Daoy (cell line): ENCODE results near the gene ARHGAP4. TPM values are rescaled to one million over a fixed set of nuclear protein-coding genes. Genes with fewer than 3 reads are reported as not detected.

Experiments used
- DNase-seq: peaks from one replicate; pipeline ENCODE4 v3.0.0-alpha.2; 2015; ENCODE audit warnings: low read depth
- total RNA-seq: library from RNA; depleted of rRNA; stranded (reverse); fragments of >200 nt; shearing (Covaris generic); gene quantifications from 2 replicates; pipeline ENCODE4 v1.2.3, GENCODE V29; 2014

Gene ARHGAP4
- total RNA-seq, 1 experiment from 2014 or later, result 2.6 TPM

DNA sequence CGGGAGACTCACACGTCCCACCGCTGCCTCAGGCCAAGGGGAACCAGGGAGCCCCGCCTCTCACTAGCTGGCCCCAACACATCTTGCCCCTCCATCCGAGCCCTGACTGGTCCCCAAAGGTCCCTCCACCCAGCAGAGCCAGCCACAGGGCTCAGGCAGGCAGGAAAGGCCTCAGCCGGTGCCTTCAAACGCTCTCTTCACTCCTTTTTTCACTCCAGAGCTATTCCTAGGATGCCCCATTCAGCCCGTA lies 1.5 kb upstream of the ARHGAP4 start:
- no peak for DNase-seq

DNA sequence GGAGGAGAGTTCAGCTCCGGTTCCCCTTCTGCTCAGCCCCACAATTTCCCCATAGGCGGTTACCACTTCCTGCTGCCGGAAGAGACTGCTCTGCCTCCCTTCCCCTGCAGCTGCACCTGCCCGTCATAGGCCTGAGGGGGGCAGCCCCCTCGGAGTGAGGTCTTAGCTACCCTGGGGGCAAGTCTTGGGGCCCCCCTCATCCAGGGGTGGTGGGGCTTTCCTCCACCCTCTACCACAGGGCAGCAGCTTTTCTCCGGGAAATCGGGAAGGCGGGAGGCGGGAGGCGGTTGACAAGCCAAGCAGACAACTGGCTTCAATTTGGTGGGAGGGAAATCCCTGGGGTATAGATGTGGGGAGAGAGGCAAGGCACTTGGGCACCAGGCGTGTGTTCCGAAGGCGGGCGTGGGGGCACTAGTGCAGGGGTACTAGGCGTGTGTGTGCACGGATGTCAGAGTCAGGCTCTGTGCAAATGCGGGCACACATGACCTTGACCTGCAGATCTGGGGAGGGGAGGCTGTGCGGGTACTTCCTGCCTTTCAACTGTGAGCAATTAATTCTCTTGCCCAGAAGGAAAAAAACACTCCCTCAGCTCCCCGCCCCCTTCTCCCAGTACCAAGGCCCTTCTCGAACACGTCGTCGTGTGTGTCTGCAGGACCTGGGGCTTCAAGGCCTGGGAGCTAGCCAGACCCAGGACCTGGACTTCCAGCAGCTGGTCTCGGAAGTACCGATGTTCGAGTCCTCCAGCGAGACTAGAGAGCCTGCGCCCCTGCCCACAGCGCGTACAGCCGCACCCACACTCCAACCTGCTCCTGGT lies 1.0 kb upstream of the ARHGAP4 start:
- DNase-seq, result peak; percentile 49

DNA sequence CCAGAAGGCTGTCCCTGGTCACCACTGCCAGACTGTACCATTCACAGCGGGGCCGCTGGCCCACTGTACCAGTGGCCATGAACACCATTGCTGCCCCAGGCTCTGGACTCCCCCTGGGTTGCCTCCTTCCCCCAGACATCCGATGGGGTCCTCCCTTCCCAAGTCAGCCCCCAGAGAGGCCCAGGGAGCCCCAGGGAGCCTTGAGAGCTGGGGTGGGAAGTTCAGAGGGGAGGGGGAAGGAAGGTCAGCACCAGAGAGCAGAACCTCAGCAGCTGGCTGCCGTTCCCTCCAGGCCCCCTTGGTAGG lies 441 bp upstream of the ARHGAP4 start:
- DNase-seq, result no peak

DNA sequence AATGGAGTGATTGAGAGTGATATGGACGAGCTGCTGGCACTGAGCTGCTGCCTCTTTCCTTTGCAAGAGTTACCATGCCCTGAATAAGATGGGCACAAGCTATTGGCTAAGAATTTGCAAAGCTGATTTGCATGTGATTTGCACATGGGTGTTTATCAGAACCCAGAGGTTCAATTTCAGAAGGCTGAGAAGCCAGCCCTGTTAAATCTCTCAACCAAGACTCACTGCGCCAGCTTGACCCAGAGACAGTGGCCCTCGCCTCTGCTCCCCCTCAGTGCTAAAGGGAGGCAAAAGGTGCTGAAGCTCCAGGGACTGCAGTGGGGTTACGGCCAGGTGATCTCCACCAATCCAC lies 701 bp downstream of the ARHGAP4 start:
- no peak for DNase-seq

DNA sequence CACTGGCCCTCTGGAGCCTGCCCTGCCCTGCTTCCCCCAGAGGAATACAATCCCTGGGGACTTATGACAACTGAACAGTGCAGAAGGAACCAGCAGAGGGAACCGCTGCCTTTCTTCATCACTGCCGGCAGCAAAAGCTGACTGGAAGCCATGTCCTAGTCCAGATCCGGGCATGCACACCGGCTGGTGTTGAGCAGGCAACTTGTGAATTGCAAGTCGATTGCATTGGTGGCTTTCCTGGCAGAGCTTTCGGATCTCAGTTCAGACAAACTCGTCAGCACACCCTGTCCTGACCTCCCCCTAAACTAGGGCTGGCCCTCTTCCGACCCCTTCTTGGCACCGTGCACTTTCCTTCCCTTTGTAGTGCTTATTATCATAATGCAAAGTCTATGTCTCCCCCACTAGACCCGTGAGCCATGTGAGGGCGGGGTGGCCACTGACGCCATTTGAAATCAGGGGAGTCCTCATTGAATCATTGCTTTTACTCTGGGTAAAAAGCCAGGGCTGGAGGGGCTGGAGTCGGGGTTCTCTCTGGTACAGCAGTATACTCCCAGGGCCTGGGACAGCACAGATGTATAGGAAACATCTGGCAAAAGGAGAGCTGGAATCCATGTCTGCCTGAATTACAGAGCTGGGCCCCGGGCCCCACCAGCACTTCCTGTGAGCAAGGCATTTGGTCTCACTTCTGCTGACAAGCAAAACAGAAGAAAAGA lies 1.8 kb downstream of the ARHGAP4 start:
- no peak for DNase-seq

DNA sequence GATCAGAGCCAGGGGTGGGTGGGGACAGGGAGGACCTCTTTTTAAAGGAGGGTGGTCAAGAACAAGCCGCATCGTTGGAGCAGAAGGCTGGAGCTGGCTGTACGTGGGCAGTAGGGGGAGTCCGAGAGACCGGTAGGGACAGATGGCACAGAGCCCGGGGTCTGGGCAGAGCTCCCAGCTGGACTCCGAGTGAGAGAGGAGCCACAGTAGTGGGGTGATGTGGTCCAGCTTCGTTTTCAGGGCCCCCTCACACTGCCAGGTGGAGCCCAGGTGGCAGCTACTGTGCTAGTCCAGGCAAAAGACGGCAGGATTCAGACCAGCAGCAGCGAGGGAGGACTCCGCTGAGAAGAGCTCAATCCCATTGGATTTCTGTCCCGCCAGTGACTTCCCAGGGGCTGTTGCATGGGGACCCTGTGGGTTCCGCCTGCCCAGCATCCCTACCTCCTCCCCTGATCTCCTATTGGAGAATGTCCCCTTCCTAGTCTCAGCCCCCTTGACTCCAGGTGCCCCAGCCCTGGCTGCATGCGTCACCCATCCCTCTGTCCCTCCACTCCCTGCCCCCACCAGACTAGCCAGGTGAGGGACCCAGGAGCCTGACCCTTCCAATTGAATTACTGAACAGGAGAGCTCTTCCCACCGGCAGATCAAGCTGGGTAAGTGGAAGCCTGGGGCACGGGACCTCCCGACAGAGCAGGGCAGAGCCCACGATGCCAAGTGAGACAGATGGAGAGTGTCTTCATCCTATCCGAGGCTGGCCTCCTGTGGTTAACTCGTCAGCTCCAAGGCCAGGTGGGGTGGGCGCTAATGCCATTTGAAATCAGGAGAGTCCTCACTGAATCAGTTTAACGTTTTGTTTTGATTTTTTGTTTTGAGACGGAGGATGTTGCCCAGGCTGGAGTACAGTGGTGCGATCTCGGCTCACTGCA lies 2.9 kb downstream of the ARHGAP4 start:
- peak; percentile 59 for DNase-seq

DNA sequence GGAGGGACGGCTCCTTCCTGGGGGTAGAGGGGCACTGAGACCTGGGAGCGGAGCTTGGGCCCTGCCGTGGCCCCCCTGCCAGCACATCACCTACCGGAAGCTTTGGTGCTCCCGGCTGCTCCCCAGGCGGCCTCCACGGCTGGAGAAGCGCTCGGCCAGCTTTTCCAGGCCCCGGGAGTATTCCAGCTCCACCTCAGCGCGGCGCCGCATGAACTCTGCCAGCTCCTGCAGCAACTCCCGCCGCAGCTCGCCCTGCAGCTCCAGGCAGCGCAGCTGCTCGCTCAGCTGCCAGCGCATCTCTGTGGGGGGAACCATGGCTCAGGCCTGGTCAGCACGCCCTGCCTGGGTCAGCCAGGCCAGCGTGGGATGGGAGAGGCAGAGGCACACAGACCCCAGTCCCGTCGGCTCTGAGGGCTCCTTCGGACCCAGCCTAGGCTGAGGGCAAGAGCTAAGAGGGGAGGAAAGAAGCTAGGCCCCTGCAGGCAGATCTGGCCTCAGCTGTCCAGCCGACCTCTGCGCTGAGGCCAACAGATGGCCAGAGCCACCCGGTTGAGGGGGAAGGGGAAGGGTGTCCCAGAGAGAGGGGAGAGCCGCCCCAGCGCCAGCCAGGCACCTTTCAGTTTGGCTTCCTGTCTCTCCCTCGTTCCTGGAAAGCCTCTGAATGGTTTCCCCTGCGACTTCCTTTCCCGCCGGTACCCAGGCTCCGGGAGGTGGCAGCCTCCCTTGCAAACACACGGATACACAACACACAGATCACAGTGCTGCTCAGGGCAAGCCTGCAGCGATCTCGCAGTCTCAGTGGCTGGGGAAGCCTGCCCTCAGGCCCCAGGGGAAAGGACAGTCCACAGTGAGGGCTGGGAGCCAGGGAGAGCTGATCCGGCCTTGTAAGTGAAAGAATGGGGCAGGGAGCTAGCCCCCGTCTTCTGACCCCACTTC lies 4.3 kb downstream of the ARHGAP4 start:
- DNase-seq, result no peak

DNA sequence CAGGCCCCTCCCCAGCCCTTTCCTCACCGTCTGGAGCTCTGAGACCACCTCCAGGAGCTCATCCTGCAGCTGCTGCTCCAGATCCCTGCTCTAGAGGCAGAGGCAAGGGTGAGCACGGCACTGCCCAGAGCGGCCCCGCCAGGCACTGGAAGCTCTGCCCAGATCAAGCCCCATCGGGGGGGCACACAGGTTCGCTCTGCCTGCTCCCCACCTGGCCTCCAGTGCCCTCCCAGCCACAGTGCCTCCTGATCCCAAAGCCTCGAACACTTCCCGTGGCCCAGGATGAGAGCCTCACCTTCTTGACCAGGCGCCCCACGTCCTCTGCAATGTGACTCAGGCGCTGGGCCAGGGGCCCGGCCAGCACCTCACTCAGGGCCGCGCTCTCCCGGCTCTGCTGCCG lies 5.0 kb downstream of the ARHGAP4 start:
- no peak for DNase-seq

DNA sequence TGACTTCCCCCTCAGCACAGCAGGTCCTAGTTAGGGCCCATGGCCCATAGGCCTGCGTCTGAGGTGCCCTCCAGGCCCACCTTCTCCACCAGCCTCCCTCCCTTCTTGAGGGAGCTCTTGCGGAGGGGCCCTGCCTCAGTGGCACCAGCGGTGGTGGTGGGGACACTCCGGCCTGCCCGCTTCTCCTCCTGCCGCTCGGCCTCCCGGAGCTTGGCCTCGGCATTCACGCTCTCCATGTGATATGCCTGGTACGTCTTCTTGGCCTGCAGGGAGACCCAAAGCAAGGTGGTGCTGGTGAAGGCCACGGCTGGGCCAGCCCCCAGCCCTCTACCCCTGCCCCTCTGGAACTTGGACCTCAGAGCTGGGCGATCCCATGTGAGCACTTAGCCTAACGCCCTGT lies 5.5 kb downstream of the ARHGAP4 start:
- DNase-seq, result no peak

DNA sequence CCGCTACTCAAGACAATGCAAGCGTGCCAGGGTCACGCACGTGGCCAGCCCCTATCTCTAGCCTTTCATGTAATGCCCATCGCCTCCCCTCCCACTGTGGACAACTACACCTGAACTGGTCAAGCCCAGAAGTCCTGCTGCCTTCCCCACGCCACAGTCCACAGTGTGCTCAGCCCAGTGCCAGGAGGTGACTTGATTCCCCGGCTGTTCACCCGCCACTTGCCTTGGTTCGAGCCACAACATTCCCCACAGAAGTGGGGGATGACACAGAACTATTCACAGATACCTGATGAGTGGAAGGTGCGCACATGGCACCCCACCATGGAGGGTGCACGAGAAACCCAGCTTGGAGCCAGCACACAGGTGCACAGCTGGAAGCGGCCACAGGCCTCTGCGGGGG lies 6.8 kb downstream of the ARHGAP4 start:
- no peak for DNase-seq

DNA sequence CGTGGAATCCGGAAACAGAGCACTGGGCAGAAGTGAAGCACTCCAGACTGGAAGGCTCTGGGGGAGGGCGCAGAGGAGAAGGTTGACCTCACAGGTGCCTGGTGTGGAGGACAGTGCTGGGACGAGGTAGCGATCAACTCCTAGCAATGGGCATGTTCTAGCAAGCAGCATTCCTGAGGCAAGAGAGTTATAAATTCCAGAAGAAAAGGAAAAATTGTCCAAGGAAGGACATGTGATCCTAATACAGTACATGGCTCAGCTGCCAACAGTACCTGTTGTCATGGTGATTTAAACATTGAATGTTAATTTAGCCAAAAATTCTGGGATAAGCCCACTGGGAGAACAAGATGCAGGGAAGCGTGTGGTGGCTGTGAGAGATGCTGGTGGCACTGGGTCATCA lies 8.2 kb downstream of the ARHGAP4 start:
- DNase-seq, result no peak

DNA sequence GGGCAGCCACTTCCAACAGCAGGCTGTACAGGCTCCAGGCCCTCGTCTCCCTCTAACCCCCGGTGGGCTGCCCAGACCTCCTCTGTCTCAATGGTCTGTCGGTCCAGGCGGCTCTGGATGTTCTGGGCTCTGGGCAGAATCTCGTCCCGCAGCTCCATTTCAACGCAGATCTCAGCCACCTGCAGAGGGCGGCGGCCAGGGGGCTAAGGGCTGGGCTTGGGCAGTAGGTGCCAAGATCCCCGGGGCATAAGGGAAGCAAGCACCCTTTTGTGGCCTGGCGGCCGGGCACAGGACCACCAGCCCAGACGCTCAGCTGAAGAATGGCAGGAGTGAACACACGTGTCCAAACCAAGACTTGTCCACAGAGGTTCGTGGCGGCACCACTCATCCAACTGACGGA lies 12.4 kb downstream of the ARHGAP4 start:
- DNase-seq, result no peak

DNA sequence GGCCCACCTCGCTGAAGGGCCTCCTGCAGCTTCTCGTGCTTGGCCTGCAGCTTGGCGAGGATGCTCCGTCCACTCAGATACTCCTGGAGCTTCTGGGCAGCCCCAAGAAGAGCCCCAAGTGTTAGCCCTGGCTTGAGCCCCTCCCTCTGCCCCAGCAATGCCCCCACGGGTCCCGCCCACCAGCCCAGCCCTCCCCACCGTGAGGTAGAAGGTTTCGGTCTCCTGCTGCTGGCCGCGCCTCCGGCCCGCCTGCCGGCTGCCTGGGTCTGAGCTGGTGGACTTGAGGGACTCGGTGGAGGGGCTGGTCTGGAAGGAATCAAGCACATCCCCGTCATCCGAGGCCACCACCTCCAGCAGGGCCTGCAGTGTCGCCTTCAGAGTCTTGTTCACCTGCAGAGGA lies 12.9 kb downstream of the ARHGAP4 start:
- no peak for DNase-seq

DNA sequence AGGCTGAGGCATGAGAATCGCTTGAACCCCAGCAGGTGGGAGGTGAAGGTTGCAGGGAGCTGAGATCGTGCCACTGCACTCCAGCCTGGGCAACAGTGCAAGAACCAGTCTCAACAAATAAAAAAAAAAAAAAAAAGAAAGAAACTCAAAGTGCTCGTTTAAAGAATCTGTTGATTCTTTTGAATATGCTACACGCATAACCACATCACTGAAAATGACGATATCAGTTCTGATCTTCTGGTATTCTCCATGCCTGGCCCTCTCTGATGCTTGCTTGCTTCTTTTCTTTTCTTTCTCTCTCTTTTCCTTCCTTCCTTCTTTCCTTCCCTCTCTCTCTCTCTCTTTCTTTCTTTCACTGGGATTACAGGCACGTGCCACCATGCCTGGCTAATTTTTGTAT lies 14.3 kb downstream of the ARHGAP4 start:
- no peak for DNase-seq

DNA sequence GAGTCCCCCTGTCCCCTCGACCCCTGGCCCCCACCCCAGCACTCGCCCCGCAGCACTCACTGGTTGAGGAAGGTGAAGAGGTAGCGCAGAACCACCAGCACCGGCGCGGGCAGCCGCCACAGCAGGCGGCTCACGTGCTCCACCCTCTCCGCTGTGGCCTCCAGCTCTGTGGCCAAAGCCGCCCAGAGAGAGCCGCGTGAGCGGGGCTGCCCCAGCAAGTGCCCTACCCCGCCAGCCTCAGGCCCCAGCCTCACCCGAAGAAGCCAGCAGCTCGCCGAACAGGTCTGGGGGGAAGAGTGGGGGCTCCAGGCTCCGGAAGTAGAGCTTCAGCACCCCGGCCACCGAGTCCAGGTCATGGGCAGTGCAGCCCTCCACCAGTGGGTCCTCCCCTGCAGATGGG lies 15.6 kb downstream of the ARHGAP4 start:
- DNase-seq, result no peak

DNA sequence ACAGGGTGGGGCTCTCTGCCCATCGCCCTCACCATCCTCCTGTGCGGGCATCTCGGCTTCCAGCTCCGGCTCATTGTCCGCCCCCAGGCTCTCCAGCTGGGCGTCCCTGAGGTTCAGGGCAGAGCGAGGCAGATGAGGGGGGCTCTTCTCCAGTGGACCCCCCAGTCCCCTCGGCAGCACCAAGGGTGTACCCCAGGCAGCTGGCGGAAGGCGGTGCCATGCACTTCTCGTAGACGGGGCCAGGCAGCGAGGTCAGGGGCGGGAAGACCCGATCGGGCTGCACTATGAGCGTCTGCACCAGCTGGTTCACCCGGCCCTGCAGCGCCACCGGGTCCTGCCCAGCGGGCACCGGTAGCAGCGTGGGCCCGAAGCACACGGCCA lies 16.1 kb downstream of the ARHGAP4 start:
- no peak for DNase-seq

DNA sequence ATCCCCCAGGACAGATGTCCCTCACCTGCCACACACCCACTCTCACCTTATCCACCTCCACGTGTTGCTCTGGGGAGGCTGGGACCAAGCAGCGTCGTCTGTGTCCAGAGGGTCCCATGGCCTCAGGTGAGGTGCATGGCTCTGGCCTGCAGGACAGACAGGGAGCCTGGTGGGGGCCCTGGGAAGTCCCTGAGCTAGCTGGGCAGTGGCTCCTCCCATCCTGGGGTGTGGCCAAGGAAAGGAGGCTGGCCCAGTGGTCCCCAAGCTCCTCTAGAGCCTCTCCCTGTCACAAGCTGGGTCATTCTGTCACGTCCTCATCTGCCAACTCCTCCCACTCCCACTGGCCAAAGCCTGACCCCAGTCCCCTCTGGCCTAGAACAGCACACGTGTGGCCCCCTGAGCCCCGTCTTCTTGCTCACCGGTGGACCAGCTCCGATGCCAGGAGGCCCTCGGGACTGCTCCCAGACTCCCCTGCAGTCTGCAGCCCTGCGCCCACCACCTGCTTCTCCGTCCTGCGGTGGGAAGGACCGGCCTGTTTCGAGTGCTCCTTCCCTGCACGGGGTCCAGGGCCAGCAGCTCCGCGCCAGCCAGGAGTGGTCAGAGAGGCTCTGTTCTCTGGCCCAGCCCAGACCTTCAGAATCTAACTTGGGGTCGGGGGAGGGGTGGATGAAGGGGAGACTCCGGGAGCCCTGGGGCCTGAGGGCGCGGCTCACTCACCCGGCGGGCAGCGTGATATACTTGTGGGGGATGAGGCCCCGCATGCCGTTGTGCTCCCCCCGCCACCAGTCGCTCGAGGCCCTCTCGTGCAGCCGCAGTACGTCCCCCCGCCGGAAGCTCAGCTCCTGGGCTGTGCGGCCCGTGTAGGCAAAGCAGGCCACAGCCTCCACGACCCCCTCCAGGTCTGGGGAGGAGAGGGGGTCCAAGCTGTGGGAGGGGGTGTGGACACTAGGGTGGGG lies 16.8 kb downstream of the ARHGAP4 start:
- DNase-seq, result peak; percentile 24

DNA sequence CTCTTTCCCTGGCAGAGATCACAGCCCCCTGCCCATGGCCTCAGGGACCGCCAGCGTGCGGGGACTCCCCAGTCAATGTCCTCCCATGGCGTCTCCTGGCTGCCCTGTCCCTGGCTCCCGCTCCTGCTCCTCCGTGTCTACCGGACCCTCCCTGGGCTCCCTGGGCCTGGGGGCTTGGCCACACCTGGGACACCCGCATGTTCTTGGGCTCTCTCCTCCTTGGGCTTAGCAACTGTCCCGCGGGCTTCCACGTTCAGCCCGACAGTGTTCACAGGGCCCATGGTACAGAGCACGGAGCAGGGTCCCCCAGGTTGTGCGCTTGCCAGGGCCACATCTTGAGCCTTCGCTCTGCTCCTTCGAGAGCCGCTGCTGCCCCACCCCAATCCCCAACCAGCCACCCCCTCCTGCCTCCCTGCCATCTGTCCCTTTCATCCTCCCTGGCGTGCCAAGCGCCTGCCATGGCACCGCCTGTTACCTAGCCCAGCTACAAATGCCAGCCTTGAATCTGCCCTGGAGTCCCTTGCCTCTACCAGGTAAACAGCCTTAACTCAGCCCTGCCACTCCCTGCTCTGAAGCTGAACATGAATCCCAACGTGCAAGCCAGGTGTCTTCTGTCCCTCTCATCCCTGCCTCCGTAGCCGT lies 17.7 kb downstream of the ARHGAP4 start:
- DNase-seq, result no peak

DNA sequence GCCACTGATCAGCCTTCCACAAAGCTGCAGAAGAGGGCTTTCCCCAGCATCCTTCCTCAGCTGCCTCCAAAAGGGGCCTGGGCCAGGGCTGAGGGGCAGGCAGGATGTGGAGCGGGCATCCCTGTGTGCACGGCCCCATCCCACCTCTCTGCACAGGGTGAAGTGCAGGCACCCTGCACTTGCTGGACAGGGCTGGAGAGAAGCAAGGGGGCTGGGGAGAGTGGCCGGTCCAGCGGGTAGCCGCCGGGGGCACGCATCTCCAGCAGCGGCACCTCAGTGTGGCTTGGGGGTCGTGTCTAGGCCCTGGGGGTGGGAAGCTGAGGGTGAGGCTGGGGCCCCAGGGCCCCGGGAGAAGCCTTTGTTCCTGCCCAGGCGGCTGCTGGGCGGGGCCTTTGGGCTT lies 18.6 kb downstream of the ARHGAP4 start:
- no peak for DNase-seq
